HEK293 (cell line): ENCODE data around the gene ANKRD45.

Source experiments
- TCF7L2 ChIP-seq: IDR thresholded peaks from 2 replicates; pipeline ENCODE4 v1.6.1; 2011; ENCODE audit warnings: low read depth, mild to moderate bottlenecking, inconsistent platforms, low read length, moderate library complexity, borderline replicate concordance
- ZNF266 ChIP-seq: fragments of 450-650 bp; formaldehyde crosslinking; IDR thresholded peaks from 2 replicates; pipeline ENCODE4 v1.5.1; 2016; ENCODE audit warnings: missing biosample characterization, missing genetic modification characterization, low read depth
- ZNF433 ChIP-seq: fragments of 450-650 bp; formaldehyde crosslinking; IDR thresholded peaks from 2 replicates; pipeline ENCODE4 v1.5.1; 2016; ENCODE audit warnings: missing biosample characterization, missing genetic modification characterization, low read depth
- ZNF768 ChIP-seq: fragments of 450-650 bp; formaldehyde crosslinking; IDR thresholded peaks from 2 replicates; pipeline ENCODE4 v1.5.1; 2018; ENCODE audit warnings: missing biosample characterization, mild to moderate bottlenecking, missing genetic modification characterization
- TF ChIP-seq, protein P1 (sequence below): fragments of 450-650 bp; formaldehyde crosslinking; IDR thresholded peaks from 2 replicates; pipeline ENCODE4 v1.5.1; 2016; ENCODE audit warnings: missing biosample characterization, missing genetic modification characterization, low read depth
- TF ChIP-seq, protein P2 (sequence below): fragments of 450-650 bp; formaldehyde crosslinking; IDR thresholded peaks from 2 replicates; pipeline ENCODE4 v1.5.1; 2016; ENCODE audit warnings: missing biosample characterization, missing genetic modification characterization
- TF ChIP-seq, protein P3 (sequence below): fragments of 450-650 bp; formaldehyde crosslinking; IDR thresholded peaks from 2 replicates; pipeline ENCODE4 v1.5.1; 2016; ENCODE audit warnings: missing biosample characterization, missing genetic modification characterization
- TF ChIP-seq, protein P4 (sequence below): fragments of 450-650 bp; IDR thresholded peaks from 2 replicates; pipeline ENCODE4 v1.5.1; 2018; ENCODE audit warnings: missing biosample characterization, missing genetic modification characterization

DNA sequence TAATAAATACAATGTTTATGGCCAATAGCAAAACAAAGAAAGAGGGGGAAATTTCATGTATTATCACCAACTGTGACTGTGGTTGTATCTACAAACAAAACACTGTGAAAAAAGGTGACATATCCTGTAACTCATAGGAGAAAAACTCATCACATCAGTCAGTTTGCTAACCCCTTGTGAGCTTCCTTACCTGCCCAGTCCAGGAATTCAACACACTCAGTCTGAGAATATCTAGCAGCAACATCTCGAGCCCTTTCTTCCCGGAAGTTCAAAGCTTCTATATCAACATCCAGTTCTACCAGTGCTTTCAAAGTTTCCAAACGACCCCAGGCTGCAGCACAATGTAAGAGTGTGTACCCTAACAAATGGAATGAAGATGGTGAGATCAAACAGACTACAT is 23.0 kb downstream of the ANKRD45 start:
- TF ChIP-seq, protein P1, sequence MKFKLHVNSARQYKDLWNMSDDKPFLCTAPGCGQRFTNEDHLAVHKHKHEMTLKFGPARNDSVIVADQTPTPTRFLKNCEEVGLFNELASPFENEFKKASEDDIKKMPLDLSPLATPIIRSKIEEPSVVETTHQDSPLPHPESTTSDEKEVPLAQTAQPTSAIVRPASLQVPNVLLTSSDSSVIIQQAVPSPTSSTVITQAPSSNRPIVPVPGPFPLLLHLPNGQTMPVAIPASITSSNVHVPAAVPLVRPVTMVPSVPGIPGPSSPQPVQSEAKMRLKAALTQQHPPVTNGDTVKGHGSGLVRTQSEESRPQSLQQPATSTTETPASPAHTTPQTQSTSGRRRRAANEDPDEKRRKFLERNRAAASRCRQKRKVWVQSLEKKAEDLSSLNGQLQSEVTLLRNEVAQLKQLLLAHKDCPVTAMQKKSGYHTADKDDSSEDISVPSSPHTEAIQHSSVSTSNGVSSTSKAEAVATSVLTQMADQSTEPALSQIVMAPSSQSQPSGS (tag by site-specific recombination), result no peak
- no peak for TF ChIP-seq ZNF266 (tag by site-specific recombination)
- TF ChIP-seq, protein P2, sequence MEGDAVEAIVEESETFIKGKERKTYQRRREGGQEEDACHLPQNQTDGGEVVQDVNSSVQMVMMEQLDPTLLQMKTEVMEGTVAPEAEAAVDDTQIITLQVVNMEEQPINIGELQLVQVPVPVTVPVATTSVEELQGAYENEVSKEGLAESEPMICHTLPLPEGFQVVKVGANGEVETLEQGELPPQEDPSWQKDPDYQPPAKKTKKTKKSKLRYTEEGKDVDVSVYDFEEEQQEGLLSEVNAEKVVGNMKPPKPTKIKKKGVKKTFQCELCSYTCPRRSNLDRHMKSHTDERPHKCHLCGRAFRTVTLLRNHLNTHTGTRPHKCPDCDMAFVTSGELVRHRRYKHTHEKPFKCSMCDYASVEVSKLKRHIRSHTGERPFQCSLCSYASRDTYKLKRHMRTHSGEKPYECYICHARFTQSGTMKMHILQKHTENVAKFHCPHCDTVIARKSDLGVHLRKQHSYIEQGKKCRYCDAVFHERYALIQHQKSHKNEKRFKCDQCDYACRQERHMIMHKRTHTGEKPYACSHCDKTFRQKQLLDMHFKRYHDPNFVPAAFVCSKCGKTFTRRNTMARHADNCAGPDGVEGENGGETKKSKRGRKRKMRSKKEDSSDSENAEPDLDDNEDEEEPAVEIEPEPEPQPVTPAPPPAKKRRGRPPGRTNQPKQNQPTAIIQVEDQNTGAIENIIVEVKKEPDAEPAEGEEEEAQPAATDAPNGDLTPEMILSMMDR (tag by site-specific recombination), result no peak
- TF ChIP-seq, protein P3, sequence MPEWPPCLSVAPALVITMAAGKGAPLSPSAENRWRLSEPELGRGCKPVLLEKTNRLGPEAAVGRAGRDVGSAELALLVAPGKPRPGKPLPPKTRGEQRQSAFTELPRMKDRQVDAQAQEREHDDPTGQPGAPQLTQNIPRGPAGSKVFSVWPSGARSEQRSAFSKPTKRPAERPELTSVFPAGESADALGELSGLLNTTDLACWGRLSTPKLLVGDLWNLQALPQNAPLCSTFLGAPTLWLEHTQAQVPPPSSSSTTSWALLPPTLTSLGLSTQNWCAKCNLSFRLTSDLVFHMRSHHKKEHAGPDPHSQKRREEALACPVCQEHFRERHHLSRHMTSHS (tag by site-specific recombination), result no peak
- TF ChIP-seq, protein P4, sequence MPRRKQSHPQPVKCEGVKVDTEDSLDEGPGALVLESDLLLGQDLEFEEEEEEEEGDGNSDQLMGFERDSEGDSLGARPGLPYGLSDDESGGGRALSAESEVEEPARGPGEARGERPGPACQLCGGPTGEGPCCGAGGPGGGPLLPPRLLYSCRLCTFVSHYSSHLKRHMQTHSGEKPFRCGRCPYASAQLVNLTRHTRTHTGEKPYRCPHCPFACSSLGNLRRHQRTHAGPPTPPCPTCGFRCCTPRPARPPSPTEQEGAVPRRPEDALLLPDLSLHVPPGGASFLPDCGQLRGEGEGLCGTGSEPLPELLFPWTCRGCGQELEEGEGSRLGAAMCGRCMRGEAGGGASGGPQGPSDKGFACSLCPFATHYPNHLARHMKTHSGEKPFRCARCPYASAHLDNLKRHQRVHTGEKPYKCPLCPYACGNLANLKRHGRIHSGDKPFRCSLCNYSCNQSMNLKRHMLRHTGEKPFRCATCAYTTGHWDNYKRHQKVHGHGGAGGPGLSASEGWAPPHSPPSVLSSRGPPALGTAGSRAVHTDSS (tag by site-specific recombination), result no peak
- TF ChIP-seq TCF7L2, result no peak
- TF ChIP-seq ZNF768 (tag by site-specific recombination), result no peak
- no peak for TF ChIP-seq ZNF433 (tag by site-specific recombination)
